Astrocyte (in vitro differentiated cells and primary cell): Measurements from ENCODE around the gene CHAF1B. TPM values are rescaled to one million over a fixed set of nuclear protein-coding genes. Genes with fewer than 3 reads are reported as not detected.

ENCODE experiments used
- DNase-seq: peaks from one replicate; pipeline ENCODE4 v3.0.0-alpha.2; 2010; ENCODE audit warnings: low read depth
- FAIRE-seq: peaks from 2 replicates; lab custom pipeline; 2011; peaks lifted over from hg19 to GRCh38; lab: Jason Lieb, UNC
- H2AFZ ChIP-seq: 2 replicates; pipeline ENCODE4 v1.6.0; 2012; ENCODE audit warnings: low read depth, low read length, inconsistent platforms
- H3K27ac ChIP-seq: 2 replicates; pipeline ENCODE4 v1.5.1; 2011; ENCODE audit warnings: low read depth, low read length, inconsistent platforms
- H3K27me3 ChIP-seq: 2 replicates; pipeline ENCODE4 v1.6.0; 2011; ENCODE audit warnings: low read length, inconsistent platforms; ENCODE audit not compliant: insufficient read depth
- H3K36me3 ChIP-seq: 2 replicates; pipeline ENCODE4 v1.5.1; 2011; ENCODE audit warnings: low read length, inconsistent platforms; ENCODE audit not compliant: insufficient read depth
- H3K4me1 ChIP-seq: 2 replicates; pipeline ENCODE4 v1.5.1; 2011; ENCODE audit warnings: low read length, inconsistent platforms; ENCODE audit not compliant: insufficient read depth
- H3K4me2 ChIP-seq: 2 replicates; pipeline ENCODE4 v1.6.0; 2012; ENCODE audit warnings: low read length, inconsistent platforms
- H3K4me3 ChIP-seq: 2 replicates; pipeline ENCODE4 v1.5.1; 2011; ENCODE audit warnings: low read depth, mild to moderate bottlenecking, low read length, inconsistent platforms; ENCODE audit not compliant: insufficient read depth
- H3K79me2 ChIP-seq: 2 replicates; pipeline ENCODE4 v1.6.0; 2012; ENCODE audit warnings: mild to moderate bottlenecking, low read length, inconsistent platforms; ENCODE audit not compliant: insufficient read depth
- H3K9ac ChIP-seq: 2 replicates; pipeline ENCODE4 v1.6.0; 2012; ENCODE audit warnings: mild to moderate bottlenecking, low read length, inconsistent platforms
- H3K9me3 ChIP-seq: 2 replicates; pipeline ENCODE4 v1.5.1; 2012; ENCODE audit warnings: low read depth, mild to moderate bottlenecking, low read length, inconsistent platforms; ENCODE audit not compliant: insufficient read depth
- H4K20me1 ChIP-seq: 2 replicates; pipeline ENCODE4 v1.6.0; 2012; ENCODE audit warnings: low read length, inconsistent platforms; ENCODE audit not compliant: insufficient read depth
- H3K27ac Mint-ChIP-seq: one replicate; pipeline ENCODE4 v1.8.0; 2021; ENCODE audit warnings: mild to moderate bottlenecking, mixed read lengths; ENCODE audit not compliant: unreplicated experiment
- H3K27me3 Mint-ChIP-seq: one replicate; pipeline ENCODE4 v1.8.0; 2021; ENCODE audit warnings: low read depth, mixed read lengths; ENCODE audit not compliant: unreplicated experiment
- H3K36me3 Mint-ChIP-seq: one replicate; pipeline ENCODE4 v1.8.0; 2021; ENCODE audit warnings: low read depth, mixed read lengths; ENCODE audit not compliant: unreplicated experiment
- H3K4me1 Mint-ChIP-seq: one replicate; pipeline ENCODE4 v1.8.0; 2021; ENCODE audit warnings: low read depth, mixed read lengths; ENCODE audit not compliant: unreplicated experiment
- H3K4me3 Mint-ChIP-seq: one replicate; pipeline ENCODE4 v1.8.0; 2021; ENCODE audit warnings: mild to moderate bottlenecking, moderate library complexity, mixed read lengths; ENCODE audit not compliant: unreplicated experiment
- H3K9me3 Mint-ChIP-seq: one replicate; pipeline ENCODE4 v1.8.0; 2021; ENCODE audit warnings: mild to moderate bottlenecking, mixed read lengths; ENCODE audit not compliant: unreplicated experiment
- CTCF ChIP-seq: IDR thresholded peaks from 2 replicates; pipeline ENCODE4 v1.5.1; 2011; ENCODE audit warnings: low read depth, mild to moderate bottlenecking, inconsistent platforms, low read length, moderate library complexity; ENCODE audit not compliant: insufficient read depth
- EZH2 ChIP-seq: IDR thresholded peaks from 2 replicates; pipeline ENCODE4 v1.6.1; 2012; ENCODE audit warnings: mild to moderate bottlenecking, low read length, inconsistent platforms; ENCODE audit not compliant: insufficient read depth
- total RNA-seq: library from RNA; stranded (reverse); gene quantifications from 2 replicates; pipeline ENCODE4 v1.2.1, GENCODE V29; 2021

The CHAF1B gene
- total RNA-seq, 1 donor from 2014 or later, result 2.8 TPM

- DNase-seq, result no peak
- H3K4me3 Mint-ChIP-seq, result no peak overlapping the region
- H3K27me3 ChIP-seq, result no peaks in the 10 kb centered on the region
- H3K4me3 ChIP-seq, result no peak overlapping the region
- H3K27me3 Mint-ChIP-seq, result no peaks in the 10 kb centered on the region
- H3K4me1 ChIP-seq, result no peaks in the 10 kb centered on the region
- H3K79me2 ChIP-seq, result peaks cover 17% of the 10 kb centered on the region
- TF ChIP-seq EZH2, result no peak
- no peak for TF ChIP-seq CTCF
- H3K27ac Mint-ChIP-seq, result no peak overlapping the region
- H3K27ac ChIP-seq, result no peak overlapping the region
- no peak overlapping the region for H3K4me2 ChIP-seq
- H3K9me3 ChIP-seq, result no peaks in the 10 kb centered on the region
- peaks cover 51% of the 10 kb centered on the region for H3K36me3 ChIP-seq
- no peaks in the 10 kb centered on the region for H3K9me3 Mint-ChIP-seq
- peaks cover 9% of the 10 kb centered on the region for H4K20me1 ChIP-seq
- H2AFZ ChIP-seq, result no peak overlapping the region
- no peak for FAIRE-seq
- peaks cover 17% of the 10 kb centered on the region for H3K36me3 Mint-ChIP-seq
- no peaks in the 10 kb centered on the region for H3K4me1 Mint-ChIP-seq
- H3K9ac ChIP-seq, result no peak overlapping the region
Measured at GRCh38 chr21:36359185-36359584, 26.0 kb upstream of the CHAF1B start.

- peaks cover 4% of the 10 kb centered on the region for H4K20me1 ChIP-seq
- H3K4me3 Mint-ChIP-seq, result no peak overlapping the region
- no peak overlapping the region for H3K27ac ChIP-seq
- H3K27me3 ChIP-seq, result no peaks in the 10 kb centered on the region
- H3K9me3 Mint-ChIP-seq, result no peaks in the 10 kb centered on the region
- FAIRE-seq, result no peak
- no peak overlapping the region for H2AFZ ChIP-seq
- no peak overlapping the region for H3K4me3 ChIP-seq
- TF ChIP-seq EZH2, result no peak
- no peak for TF ChIP-seq CTCF
- H3K4me1 Mint-ChIP-seq, result no peaks in the 10 kb centered on the region
- H3K9ac ChIP-seq, result no peak overlapping the region
- DNase-seq, result no peak
- H3K36me3 Mint-ChIP-seq, result peaks cover 19% of the 10 kb centered on the region
- no peak overlapping the region for H3K27ac Mint-ChIP-seq
- peaks cover 6% of the 10 kb centered on the region for H3K79me2 ChIP-seq
- no peaks in the 10 kb centered on the region for H3K9me3 ChIP-seq
- H3K27me3 Mint-ChIP-seq, result no peaks in the 10 kb centered on the region
- peaks cover 66% of the 10 kb centered on the region for H3K36me3 ChIP-seq
- H3K4me1 ChIP-seq, result no peaks in the 10 kb centered on the region
- no peak overlapping the region for H3K4me2 ChIP-seq
Measured at GRCh38 chr21:36369064-36369685, 16.0 kb upstream of the CHAF1B start.

- TF ChIP-seq EZH2 (no peak), CTCF (no peak)
- Mint-ChIP-seq H3K27ac (no peak overlapping the region), H3K4me3 (no peak overlapping the region), H3K27me3 (no peaks in the 10 kb centered on the region), H3K36me3 (peaks cover 12% of the 10 kb centered on the region), H3K4me1 (peaks cover 2% of the 10 kb centered on the region), H3K9me3 (no peaks in the 10 kb centered on the region)
- Histone ChIP-seq H3K4me1 (no peaks in the 10 kb centered on the region), H3K4me3 (no peak overlapping the region), H4K20me1 (no peaks in the 10 kb centered on the region), H3K27me3 (no peaks in the 10 kb centered on the region), H3K9me3 (no peaks in the 10 kb centered on the region), H3K27ac (no peak overlapping the region), H2AFZ (no peak overlapping the region), H3K36me3 (peaks cover 47% of the 10 kb centered on the region), H3K79me2 (no peaks in the 10 kb centered on the region), H3K4me2 (no peak overlapping the region), H3K9ac (no peak overlapping the region)
- DNase-seq (no peak), FAIRE-seq (no peak)
Measured at GRCh38 chr21:36375994-36376393, 9.2 kb upstream of the CHAF1B start.
